NK-92 (cell line): Measurements from ENCODE around the gene ARHGAP25.
A peak's percentile ranks its signal among the peaks of the same experiment; 100 is the strongest.

ENCODE experiments used
- DNase-seq: peaks from one replicate; lab custom pipeline; 2025; ENCODE audit not compliant: unreplicated experiment; lab: John Stamatoyannopoulos, UW

ARHGAP25 gene

DNA sequence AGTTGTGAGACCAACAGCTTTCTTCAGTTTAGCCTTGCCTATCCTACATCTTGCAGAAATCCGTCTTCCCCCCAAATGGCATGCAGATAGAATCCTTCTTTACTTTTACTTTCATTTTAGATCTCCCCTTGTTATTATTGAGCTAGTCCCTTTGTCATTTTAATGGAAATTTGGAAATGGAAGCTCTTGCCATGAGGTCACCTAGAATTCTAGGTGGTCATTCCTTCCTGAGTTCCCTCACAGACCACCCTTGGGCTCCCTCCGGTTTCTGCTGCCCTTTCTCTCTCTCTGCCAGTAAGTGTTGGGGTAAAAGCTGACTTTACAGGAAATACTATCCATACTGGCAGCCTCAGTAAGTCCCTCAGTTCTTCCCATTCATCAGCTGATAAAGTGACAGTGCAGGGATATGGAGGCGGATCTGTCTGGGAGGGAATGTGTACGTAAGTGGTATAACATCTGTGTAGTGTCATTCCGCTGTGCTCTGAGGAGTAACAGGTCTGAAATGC is 30.2 kb downstream of the ARHGAP25 start:
- no peak for DNase-seq

DNA sequence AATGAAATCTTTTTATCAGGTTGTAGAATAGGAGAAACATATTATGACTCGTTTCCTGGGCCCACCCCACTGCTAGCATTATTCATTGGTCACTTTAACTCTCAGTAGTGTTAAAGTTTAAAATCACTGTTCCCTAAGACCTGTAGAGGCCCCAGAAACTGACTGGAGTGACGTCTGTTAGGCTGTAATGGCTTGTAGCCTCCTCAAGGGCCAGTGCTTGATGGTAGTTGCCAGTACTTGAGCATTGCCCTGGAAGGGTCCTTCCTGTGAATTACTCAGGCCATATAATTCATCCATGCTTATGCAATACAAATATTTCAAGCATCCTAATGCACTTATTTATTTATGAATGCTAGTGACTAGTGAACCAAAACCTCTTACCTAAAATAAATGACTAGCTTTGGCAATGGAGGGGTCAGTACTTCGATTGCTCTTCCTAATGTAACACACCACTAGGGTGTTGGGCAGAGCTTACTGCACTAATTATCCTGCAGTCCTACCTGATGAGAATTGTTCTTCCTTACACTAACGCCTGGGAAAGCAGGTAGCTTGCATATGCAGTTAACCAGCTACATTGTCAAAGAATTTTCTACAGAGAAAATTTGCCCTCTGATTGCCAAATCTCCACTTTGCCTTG is 31.2 kb downstream of the ARHGAP25 start:
- DNase-seq, result no peak

DNA sequence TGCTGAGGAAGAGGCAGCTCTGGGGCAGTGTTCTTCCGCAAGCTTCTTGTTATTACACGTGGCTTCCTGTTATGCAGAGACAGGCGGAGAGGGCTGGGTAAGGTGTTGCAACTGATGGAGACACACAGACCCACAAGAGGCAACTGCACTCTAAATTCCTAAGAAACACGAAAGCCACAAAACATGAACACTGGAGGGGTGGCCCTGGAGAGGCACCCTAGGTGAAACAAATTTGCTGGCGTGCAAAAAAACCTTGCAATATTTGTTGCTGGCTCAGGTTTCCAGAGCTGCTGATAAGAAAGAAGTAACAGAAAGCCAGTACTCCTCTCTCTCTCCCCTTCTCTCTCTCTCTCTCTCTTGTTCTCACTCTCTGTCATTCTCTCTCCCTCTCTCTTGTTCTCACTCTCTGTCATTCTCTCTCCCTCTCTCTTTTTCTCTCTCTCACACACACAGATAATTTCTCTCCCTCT is 31.8 kb downstream of the ARHGAP25 start:
- peak; percentile 18 for DNase-seq

DNA sequence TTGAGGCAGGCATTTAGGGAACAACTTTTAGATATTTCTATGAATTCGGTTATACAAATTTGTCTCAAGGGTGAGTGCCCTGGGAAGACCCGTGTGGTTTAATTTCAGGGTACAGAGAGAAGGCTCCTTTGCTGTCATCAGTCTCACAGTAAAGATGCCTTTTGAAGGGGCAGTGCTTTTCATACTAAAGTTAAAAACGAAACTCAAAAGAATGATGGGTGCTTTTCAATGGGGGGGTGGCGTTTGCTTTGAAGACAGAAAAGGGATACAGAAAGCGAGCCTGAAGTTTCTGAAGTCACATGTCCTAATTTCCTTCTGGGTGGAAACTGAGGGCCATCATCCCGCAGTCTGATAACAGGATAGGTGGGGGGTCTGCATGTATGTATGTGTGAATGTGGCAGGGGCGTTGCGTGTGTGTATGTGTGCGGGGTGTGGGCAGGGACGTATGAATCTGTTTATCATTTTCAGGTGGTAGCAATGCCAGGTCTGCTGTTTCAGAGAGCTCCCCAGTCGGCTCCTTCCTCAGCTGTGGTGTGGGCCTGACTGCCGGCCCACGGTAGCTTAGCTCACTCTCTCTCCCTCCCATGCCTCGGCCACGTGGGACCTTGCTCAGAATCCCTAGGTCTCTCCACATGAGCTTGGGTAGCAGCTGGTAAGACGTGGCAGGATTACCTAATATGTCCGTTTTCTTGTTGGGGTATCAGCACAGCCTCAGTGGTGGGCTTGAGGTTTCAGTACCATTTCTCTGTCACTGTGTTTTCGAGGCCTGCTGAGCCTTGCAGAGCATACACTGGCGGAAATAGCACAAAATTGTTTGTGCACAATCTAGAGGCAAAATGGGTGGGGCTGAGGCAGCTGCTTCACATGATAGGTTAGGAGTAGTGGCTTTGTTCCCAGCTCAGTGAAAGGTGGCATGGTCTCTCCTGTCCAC is 32.7 kb downstream of the ARHGAP25 start:
- DNase-seq, result no peak

DNA sequence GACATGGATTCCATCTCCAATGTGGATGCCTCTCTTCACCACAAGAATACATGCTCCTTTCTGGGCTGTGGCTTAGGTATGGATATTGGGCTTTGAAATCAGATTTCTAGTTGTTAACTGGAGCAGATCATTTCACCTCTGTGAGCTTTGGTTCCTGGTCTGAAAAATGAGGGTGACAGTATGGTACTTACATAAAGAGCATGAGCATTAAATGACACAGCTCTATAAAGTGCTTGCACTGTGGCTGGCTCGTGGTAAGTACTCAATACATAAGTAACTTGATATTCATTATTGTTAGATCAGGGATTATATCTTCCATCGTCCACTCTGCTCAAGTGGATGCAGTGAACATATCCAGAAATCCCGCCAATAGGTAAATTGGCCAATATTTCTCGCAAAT is 33.4 kb downstream of the ARHGAP25 start:
- no peak for DNase-seq

DNA sequence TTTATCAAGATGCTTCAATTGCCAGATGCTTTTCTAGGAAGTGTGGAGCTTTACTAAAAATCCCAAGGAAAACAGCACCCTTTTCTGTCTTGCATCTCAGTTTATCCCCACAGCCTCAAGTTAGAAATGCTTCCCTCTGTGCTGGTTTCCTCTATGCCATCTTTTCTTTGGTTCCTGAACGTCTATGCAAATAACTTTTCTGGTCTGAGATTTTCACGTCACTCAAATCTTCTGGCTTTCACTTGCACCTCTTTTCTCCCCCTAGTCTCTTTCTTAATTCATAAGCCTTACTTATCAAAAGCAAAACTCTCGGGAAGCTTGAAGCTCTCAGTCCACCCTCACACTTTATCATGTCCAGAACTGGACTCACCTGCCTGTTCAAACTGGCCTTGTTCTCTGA is 33.9 kb downstream of the ARHGAP25 start:
- DNase-seq, result no peak

DNA sequence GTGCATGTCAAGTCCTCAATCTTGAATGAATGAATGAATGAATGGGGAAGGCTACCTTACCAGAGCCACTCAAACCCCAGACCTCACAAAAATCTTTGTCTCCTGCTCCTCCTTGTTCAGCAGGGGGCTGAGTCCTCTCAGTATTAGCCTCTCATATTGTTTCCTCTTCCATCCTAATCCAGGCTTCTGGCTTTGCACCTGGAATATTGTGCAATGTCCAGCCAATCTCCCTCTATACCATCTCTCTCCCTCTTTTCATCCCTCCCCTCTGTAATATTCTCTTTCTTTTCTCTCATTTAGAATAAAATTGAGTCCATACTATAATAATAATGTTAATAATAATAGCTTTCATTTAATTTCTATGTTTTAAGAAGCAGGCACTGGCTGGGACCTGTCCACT is 34.3 kb downstream of the ARHGAP25 start:
- DNase-seq, result no peak

DNA sequence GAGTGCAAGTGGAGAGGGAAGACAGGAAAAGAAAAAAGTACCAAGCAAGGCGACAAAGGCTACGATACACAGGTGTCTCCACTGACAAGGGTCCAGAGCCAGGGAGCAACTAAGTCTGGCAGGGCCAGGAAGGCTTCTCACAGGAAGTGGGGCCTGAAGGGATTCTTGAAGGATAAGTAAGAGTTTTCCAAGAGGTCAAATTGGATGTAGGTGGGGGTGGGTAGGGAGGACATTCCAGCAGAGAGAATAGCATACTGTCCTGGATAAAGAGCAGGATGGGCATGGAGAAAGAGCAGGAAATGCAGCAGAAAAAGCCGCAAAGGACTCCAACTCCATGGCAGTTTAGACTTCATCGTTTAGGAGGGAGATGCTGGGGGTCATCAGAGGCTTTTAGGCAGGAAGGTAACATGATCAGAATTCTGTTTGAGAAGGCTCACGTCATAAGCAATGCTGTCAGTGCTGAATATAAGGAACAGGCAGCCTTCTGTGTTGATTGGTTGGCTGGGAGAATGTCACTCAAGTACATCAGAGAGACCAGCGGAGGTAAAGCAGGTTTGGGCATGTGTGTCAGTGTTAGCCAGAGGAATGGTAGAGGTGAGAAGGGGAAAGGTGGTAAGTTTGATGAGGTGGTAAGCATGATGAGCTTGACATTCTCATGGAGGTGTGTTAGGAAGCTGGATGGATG is 35.1 kb downstream of the ARHGAP25 start:
- no peak for DNase-seq

DNA sequence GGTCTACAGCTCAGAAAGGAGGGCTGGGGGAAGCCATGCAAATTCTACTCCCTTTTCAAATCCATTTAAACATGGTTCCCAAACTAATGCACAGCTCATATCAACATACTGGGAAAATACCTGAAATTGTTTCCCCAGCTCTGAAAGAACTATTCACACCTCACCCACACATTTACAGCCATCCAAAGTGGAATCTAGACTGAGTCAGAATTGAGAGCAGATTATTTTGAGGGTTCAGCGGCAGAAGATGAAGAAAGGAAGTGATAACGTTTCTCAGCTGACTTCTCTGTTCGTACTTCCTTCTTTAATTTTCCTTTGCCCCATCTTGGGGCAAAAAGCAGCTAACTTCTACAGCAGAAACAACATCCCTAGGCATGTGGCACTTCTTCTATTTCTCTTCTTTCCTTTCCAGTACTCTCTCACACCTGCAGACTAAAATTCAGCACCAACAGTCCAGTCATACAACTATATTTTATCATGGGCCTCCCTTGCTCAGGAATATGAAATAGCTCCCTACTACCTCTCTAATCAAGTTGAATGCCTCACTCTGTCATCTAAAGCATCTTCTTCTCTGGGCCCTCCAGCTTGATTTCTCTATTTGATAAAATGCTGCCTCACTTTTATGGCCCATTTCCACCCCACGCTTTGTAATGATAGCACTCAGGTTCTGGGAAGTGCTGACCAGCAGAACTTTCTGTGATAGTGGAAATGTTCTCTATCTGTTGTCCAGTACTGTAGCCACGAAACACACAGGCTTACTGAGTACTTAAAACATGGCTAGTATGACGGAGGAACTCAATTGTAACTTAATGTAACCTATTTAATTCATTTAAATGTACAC is 35.9 kb downstream of the ARHGAP25 start:
- no peak for DNase-seq

DNA sequence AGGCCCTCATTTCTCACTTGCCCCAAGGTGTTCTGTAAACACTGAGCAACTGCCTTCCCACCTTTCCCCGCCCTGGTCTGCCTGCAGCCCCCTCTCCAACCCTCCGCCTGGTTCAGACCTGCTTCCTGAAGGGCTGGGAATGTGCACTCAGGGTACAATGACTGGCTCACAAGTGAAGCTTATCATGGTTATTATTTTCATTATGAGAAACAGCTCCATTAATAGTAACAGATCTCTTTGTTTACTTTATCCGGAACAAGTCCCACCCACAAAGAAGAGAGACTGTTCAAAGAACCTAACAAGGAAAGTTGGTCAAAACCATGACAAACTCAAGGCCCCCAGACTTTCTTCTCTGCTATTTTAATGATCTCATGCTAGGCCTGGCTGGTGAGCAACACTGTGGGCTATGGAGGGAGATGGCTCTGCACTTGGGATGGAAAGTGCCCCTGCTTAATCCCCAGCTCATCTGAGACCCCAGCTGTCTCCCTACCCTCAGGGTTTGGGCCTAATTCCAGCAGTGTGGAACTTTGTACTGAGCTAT is 36.7 kb downstream of the ARHGAP25 start:
- no peak for DNase-seq

DNA sequence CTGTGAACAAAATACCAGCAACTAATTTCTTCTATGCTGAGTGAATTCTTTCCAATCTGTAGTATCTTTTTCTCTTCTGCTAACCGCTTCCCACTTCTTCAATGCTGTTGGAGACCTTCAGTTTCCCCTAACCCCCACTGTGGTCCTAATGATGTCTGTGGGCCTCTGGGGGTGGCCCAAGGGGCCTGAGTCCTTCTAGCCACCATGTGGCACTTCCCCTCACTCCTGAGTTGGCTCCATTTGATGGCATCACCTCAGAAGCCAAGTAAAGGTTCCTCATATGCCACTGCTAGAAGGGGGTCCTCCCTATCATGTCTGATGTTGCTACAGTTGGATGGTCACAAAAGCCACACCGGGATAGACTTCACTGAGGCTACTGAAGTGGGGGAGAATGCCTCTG is 37.5 kb downstream of the ARHGAP25 start:
- DNase-seq, result no peak

DNA sequence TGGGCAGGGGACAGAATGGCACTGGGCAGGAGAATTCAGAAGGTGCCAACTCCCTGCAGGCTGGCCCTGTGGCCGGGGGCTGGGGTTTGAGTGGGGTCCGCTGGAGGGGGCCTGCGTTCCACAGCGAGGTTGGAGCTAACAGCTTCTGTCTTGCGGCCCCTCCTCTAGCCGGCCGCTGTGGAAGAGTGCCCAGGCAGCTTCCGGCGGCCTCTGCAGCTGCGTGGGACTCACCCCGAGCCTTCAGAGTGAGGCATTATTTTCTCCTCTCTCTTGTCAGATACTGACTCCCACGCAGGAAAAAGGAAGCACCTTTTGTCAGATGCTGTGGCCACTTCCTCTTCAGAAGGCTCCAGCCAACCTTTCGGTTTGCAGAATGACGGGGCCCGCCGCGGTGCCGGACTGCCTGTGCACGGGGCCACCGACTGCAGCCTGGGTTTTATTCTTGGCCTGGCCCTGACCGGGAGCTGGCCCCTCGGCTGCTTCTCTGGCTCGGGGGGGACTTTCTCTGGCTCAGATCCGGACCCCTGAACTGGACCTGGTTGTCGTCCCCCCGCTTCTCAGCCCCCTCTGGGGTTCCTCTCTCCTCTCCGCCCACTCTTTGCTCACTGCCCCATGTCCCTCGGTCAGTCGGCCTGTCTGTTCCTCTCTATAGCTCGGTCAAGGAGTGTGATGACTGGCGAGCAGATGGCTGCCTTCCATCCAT is 40.1 kb downstream of the ARHGAP25 start:
- DNase-seq, result no peak

DNA sequence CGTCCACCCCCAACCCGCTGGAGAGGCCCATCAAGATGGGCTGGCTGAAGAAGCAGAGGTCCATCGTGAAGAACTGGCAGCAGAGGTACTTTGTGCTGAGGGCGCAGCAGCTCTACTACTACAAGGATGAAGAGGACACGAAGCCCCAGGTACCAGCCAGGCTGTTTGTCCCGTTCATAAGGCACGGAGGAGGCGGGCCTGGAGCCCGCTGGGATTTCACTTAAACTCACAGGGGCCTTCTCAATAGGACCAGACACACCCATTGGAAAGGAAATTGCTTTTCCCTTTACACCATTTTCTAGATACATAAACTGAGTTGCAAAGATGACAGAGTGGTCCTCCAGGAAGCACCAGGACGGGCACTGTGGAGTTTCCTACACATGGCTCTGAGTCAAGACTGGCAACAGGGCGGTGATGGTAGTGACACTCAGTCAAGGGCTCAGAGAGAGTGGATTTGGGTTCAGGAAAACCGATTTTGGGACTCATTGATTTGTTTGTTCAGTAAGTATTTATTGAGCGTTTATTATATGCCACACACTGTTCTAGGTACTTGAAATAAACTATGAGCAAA is 40.7 kb downstream of the ARHGAP25 start:
- DNase-seq, result no peak

DNA sequence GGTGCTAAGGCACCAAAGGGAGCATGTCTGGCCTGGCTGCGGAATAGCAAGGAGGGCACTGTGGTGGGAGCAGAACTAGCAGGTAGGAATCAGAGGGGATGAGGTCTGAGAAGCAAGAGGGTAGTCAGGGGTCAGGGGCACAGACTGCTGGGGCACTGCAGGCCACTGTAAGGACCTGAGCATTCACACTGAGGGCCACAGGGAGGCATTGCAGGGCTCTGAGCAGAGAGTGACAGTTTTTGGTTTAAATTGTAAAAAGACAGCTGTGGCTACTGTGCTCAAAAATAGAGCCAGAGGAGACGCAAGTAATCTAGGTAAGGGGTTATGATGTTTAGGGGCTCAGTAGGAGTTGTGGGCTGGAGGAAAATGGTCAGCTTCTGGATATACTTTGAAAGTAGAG is 41.5 kb downstream of the ARHGAP25 start:
- no peak for DNase-seq

DNA sequence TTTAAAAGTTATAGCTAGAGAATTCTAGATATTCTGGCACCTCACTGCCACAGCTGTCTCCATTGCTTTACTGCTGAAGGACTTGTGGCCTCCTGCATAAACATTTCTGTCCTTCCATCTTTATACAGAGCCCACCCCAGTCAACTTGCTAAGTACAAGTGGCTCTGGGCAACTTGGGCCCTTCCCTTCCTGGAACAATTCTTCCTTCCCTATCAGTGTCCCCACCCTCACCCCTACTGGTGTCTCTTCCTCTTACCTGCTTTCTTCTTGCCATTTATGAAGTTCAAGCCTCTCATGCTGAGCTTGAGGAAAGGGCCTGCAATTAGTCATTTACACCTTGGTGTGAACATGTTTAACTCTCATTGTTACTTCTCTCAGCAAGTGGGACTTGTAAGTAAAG is 45.0 kb downstream of the ARHGAP25 start:
- DNase-seq, result no peak

DNA sequence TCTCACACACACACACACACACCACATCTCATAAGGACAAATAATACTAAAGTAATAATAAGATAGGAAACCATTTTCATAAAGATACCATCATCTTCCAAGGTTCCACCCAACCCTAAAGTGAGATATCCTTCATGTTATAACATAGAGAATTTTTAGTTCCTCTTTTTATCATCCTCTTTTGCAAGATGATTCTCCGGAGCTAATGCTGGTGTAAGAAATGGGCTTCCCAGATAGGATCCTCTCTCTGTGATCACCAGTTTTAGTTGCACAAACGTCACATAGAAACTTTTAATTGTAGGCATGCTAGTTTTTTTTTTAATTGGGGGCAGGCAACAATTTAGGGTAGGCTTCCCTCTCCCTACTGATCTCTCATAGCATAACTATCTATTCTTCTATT is 49.6 kb downstream of the ARHGAP25 start:
- no peak for DNase-seq

DNA sequence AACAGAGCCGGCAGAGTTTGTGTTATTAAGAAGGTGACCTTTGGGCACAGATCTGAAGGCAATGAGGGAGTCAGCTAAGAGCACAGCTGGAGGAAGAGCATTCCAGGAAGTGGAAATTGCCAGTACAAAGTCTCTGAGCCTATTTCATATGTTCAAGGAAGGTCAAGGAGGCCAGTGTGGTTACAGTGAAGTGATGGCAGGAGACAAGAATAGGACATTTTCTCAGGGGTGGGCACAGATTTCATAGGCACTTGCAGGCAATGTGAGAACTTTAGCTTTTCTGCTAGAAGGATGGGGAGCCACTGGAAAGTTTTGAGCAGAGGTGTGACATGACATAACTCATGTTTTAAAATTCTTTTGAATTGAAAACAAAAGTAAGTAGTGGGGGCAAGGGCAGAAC is 50.3 kb downstream of the ARHGAP25 start:
- no peak for DNase-seq

DNA sequence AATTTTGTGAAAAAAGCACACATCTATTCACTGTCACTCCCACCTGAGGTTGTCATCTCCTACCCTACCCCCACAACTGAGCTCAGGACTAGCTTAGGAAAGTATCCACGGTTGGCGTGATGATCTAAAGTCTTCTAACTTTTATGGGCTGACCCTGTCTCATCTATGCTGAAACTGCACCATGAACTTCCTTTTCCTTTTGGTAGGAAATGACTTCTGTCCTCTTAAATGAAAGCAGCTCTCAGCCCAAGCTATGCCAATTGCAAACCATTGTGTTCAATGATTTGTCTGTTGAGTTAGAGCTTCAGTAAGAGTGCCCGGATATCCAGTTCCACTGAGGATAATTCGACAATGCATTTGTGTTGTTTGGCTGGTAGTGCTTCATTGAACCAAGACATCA is 52.7 kb downstream of the ARHGAP25 start:
- no peak for DNase-seq

DNA sequence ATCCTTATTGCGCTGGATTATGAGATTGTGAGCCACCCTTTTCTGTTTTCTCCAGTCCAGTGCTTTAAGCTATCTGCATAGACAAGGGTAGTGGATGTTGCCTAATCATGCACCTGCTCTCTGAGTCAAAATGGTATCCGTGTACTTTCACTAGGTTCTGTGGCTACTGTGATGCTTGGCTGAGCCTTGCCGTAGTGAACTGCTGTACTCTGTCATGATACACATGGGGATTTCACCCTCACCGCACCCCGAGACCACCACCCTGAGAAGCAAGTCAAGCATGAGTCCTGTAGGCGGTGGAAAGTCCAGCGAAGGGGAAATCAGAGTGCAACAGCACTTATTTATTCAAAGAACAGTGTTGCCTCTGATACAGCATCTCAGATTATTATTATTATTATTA is 55.0 kb downstream of the ARHGAP25 start:
- no peak for DNase-seq

DNA sequence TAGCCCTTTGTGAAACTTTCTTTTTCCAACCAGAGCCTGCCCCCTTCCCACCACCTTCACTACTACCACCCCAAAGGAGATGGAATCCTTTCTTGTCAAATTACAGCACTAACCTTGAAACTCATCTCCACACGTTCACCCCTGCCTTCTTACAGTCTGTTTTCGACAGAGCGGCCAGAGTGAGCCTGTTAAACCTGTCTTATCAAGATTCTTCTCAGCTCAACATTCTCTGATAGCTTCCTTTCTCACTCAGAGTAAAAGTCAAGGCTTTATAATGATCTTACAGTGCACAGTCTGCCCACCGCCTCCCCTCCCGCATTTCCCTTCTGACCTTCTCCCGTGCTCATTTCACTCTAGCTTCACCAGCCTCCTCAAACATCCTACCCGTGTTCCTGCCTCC is 56.0 kb downstream of the ARHGAP25 start:
- no peak for DNase-seq
